CD4-positive, alpha-beta T cell treated with Interleukin-6 for 4 hours (primary cell): ENCODE data around the gene PDZK1IP1.
"Not testable (repeated sequence)": the region's sequence is repeated elsewhere in the genome, so short reads cannot be mapped to it uniquely, and the experiment has no call there.

Experiments
- DNase-seq: peaks from one replicate; pipeline ENCODE4 v3.0.0-alpha.2; 2020; ENCODE audit warnings: mixed read lengths

Gene PDZK1IP1

GRCh38 chr1:47223174-47223920, 33.5 kb upstream of the PDZK1IP1 start:
- DNase-seq: no peak

- no peak for DNase-seq
These were observed 32.6 kb upstream of the PDZK1IP1 start for GRCh38 chr1:47222476-47222875.

- no peak for DNase-seq
These were observed 29.9 kb upstream of the PDZK1IP1 start for GRCh38 chr1:47219590-47220220.

GRCh38 chr1:47219001-47219400, 29.2 kb upstream of the PDZK1IP1 start:
- no peak for DNase-seq

- no peak for DNase-seq
These were observed 26.6 kb upstream of the PDZK1IP1 start for GRCh38 chr1:47216278-47217059.

GRCh38 chr1:47215713-47216112, 25.9 kb upstream of the PDZK1IP1 start:
- no peak for DNase-seq

GRCh38 chr1:47214549-47214948, 24.7 kb upstream of the PDZK1IP1 start:
- no peak for DNase-seq

- no peak for DNase-seq
These were observed 23.6 kb upstream of the PDZK1IP1 start for GRCh38 chr1:47213230-47213963.

- DNase-seq: no peak
These were observed 22.9 kb upstream of the PDZK1IP1 start for GRCh38 chr1:47212636-47213229.

GRCh38 chr1:47211796-47212269, 22.0 kb upstream of the PDZK1IP1 start:
- no peak for DNase-seq

- DNase-seq: no peak
These were observed 20.8 kb upstream of the PDZK1IP1 start for GRCh38 chr1:47210666-47211065.

- DNase-seq: no peak
These were observed 20.0 kb upstream of the PDZK1IP1 start for GRCh38 chr1:47209725-47210325.

- DNase-seq: no peak
These were observed 19.3 kb upstream of the PDZK1IP1 start for GRCh38 chr1:47209091-47209490.

- DNase-seq: no peak
These were observed 18.6 kb upstream of the PDZK1IP1 start for GRCh38 chr1:47208374-47208850.

- DNase-seq: no peak
These were observed 18.1 kb upstream of the PDZK1IP1 start for GRCh38 chr1:47207803-47208373.

GRCh38 chr1:47205918-47206317, 16.1 kb upstream of the PDZK1IP1 start:
- no peak for DNase-seq

GRCh38 chr1:47203504-47203903, 13.7 kb upstream of the PDZK1IP1 start:
- not testable (repeated sequence) for DNase-seq

- DNase-seq: no peak
These were observed 11.3 kb upstream of the PDZK1IP1 start for GRCh38 chr1:47201179-47201578.

- no peak for DNase-seq
These were observed 8.4 kb upstream of the PDZK1IP1 start for GRCh38 chr1:47198214-47198613.

GRCh38 chr1:47196622-47197021, 6.8 kb upstream of the PDZK1IP1 start:
- no peak for DNase-seq

- not testable (repeated sequence) for DNase-seq
These were observed 6.1 kb upstream of the PDZK1IP1 start for GRCh38 chr1:47195981-47196380.

- no peak for DNase-seq
These were observed 4.5 kb upstream of the PDZK1IP1 start for GRCh38 chr1:47194311-47194710.
